Activated CD4-positive, alpha-beta T cell treated with anti-CD3 and anti-CD28 coated beads, Interleukin-2, amount 50 U/mL, for 4 hours (primary cell): Measurements from ENCODE around the gene FJX1.
"Not testable (repeated sequence)": the region's sequence is repeated elsewhere in the genome, so short reads cannot be mapped to it uniquely, and the experiment has no call there.

Experiments
- DNase-seq, 2 experiments: peaks; one replicate each; pipeline ENCODE4 v3.0.0-alpha.2; 2020

Gene FJX1

GRCh38 chr11:35635933-35636332, 17.7 kb downstream of the FJX1 start:
- no peak for DNase-seq

- DNase-seq = no peak
Observed at GRCh38 chr11:35639591-35640179, 21.4 kb downstream of the FJX1 start.

- no peak for DNase-seq
Observed at GRCh38 chr11:35641171-35641897, 23.1 kb downstream of the FJX1 start.

GRCh38 chr11:35641964-35642363, 23.7 kb downstream of the FJX1 start:
- no peak for DNase-seq

GRCh38 chr11:35647421-35648093, 29.3 kb downstream of the FJX1 start:
- no peak for DNase-seq

- no peak for DNase-seq
Observed at GRCh38 chr11:35650006-35650405, 31.7 kb downstream of the FJX1 start.

- no peak for DNase-seq
Observed at GRCh38 chr11:35650467-35650866, 32.2 kb downstream of the FJX1 start.

- DNase-seq = no peak
Observed at GRCh38 chr11:35651263-35651662, 33.0 kb downstream of the FJX1 start.

- DNase-seq = not testable (repeated sequence)
Observed at GRCh38 chr11:35652786-35653185, 34.5 kb downstream of the FJX1 start.

- no peak for DNase-seq
Observed at GRCh38 chr11:35654711-35655110, 36.5 kb downstream of the FJX1 start.

- DNase-seq = no peak
Observed at GRCh38 chr11:35655254-35655653, 37.0 kb downstream of the FJX1 start.

GRCh38 chr11:35655856-35656255, 37.6 kb downstream of the FJX1 start:
- DNase-seq = no peak

GRCh38 chr11:35658020-35658948, 40.0 kb downstream of the FJX1 start:
- no peak for DNase-seq

- no peak for DNase-seq
Observed at GRCh38 chr11:35661534-35661933, 43.3 kb downstream of the FJX1 start.

GRCh38 chr11:35662061-35662648, 43.9 kb downstream of the FJX1 start:
- DNase-seq = no peak

GRCh38 chr11:35662649-35663407, 44.6 kb downstream of the FJX1 start, which contains the start of gene TRIM44:
Gene TRIM44, plus strand, starts transcription at chr11:35662775. Its CDS starts 337 bp downstream, at chr11:35663112.
- peak; percentile 82 to 85 for DNase-seq

- no peak for DNase-seq
Observed at GRCh38 chr11:35663408-35663702, 45.1 kb downstream of the FJX1 start.

- DNase-seq = no peak
Observed at GRCh38 chr11:35664977-35665441, 46.7 kb downstream of the FJX1 start.

GRCh38 chr11:35667257-35667656, 49.0 kb downstream of the FJX1 start:
- DNase-seq = no peak

- not testable (repeated sequence) for DNase-seq
Observed at GRCh38 chr11:35668350-35668749, 50.1 kb downstream of the FJX1 start.
